OCI-LY7 (cell line): ENCODE results near the gene GALNT17.

Source experiments
- CTCF ChIP-seq: fragments of 200-600 bp; sonication (generic); conservative IDR thresholded peaks from 2 replicates; pipeline ENCODE4 v1.5.1; 2014; ENCODE audit warnings: mild to moderate bottlenecking, antibody characterized with exemption, low read length, moderate library complexity, mixed read lengths
- EZH2phosphoT487 ChIP-seq: fragments of 200-600 bp; sonication (generic); IDR thresholded peaks from 2 replicates; pipeline ENCODE4 v1.6.1; 2018; ENCODE audit warnings: low read depth, borderline replicate concordance, mild to moderate bottlenecking, mixed run types, antibody characterized with exemption, low read length, moderate library complexity, mixed read lengths

- TF ChIP-seq CTCF (no peak), EZH2phosphoT487 (no peak)
Measured at GRCh38 chr7:71625545-71625944, 493.6 kb downstream of the GALNT17 start.
